BLaER1 (cell line): Measurements from ENCODE around the gene PFDN5.

Experiments used
- H3K27ac ChIP-seq: shearing (Covaris generic); formaldehyde crosslinking; 2 replicates; pipeline ENCODE4 v1.8.1; 2022
- H3K27me3 ChIP-seq: shearing (Covaris generic); formaldehyde crosslinking; 2 replicates; pipeline ENCODE4 v1.8.1; 2022
- H3K36me3 ChIP-seq: shearing (Covaris generic); formaldehyde crosslinking; 2 replicates; pipeline ENCODE4 v1.8.1; 2022
- H3K4me1 ChIP-seq: shearing (Covaris generic); formaldehyde crosslinking; 2 replicates; pipeline ENCODE4 v1.8.1; 2022
- H3K4me2 ChIP-seq: shearing (Covaris generic); formaldehyde crosslinking; 2 replicates; pipeline ENCODE4 v1.8.1; 2022
- H3K4me3 ChIP-seq: shearing (Covaris generic); formaldehyde crosslinking; 2 replicates; pipeline ENCODE4 v1.8.1; 2022
- H3K9ac ChIP-seq: shearing (Covaris generic); formaldehyde crosslinking; 2 replicates; pipeline ENCODE4 v1.8.1; 2022
- H3K9me3 ChIP-seq: shearing (Covaris generic); formaldehyde crosslinking; 2 replicates; pipeline ENCODE4 v1.8.1; 2022
- H4K20me1 ChIP-seq: shearing (Covaris generic); formaldehyde crosslinking; 2 replicates; pipeline ENCODE4 v1.8.1; 2022
- Cebpa-rat ChIP-seq: shearing (Covaris generic); IDR thresholded peaks from 2 replicates; pipeline ENCODE4 v1.8.1; 2022

Gene PFDN5

GRCh38 chr12:53300187-53300586 is 4.8 kb downstream of the PFDN5 start:
- Histone ChIP-seq H3K4me3 (peak overlapping the region; percentile 85), H3K36me3 (peaks cover 55% of the 10 kb centered on the region), H3K4me1 (peaks cover 57% of the 10 kb centered on the region), H3K4me2 (peak overlapping the region; percentile 91), H3K9ac (peak overlapping the region; percentile 83), H3K9me3 (no peaks in the 10 kb centered on the region), H3K27ac (peak overlapping the region; percentile 50; the same call in 1 of the 2 replicates), H4K20me1 (peaks cover 4% of the 10 kb centered on the region; the same call in 1 of the 2 replicates), H3K27me3 (no peaks in the 10 kb centered on the region)
- no peak for TF ChIP-seq Cebpa-rat

GRCh38 chr12:53302903-53303302 is 7.6 kb downstream of the PFDN5 start:
- H3K9ac ChIP-seq = no peak overlapping the region
- H3K9me3 ChIP-seq = no peaks in the 10 kb centered on the region
- H4K20me1 ChIP-seq = peaks cover 4% of the 10 kb centered on the region; the same call in 1 of the 2 replicates
- H3K27ac ChIP-seq = no peak overlapping the region
- H3K4me2 ChIP-seq = no peak overlapping the region
- H3K4me1 ChIP-seq = peaks cover 41% of the 10 kb centered on the region
- H3K27me3 ChIP-seq = no peaks in the 10 kb centered on the region
- peaks cover 71% of the 10 kb centered on the region for H3K36me3 ChIP-seq
- TF ChIP-seq Cebpa-rat = no peak
- H3K4me3 ChIP-seq = no peak overlapping the region

GRCh38 chr12:53306826-53307225 is 11.5 kb downstream of the PFDN5 start:
- Histone ChIP-seq H3K4me2 (no peak overlapping the region), H3K27ac (no peak overlapping the region), H3K36me3 (peaks cover 92% of the 10 kb centered on the region), H4K20me1 (no peaks in the 10 kb centered on the region; the same call in 1 of the 2 replicates), H3K4me1 (peaks cover 13% of the 10 kb centered on the region; the same call in 1 of the 2 replicates), H3K9me3 (no peaks in the 10 kb centered on the region), H3K4me3 (no peak overlapping the region), H3K27me3 (no peaks in the 10 kb centered on the region), H3K9ac (no peak overlapping the region)
- no peak for TF ChIP-seq Cebpa-rat

- no peaks in the 10 kb centered on the region for H3K27me3 ChIP-seq
Observed at GRCh38 chr12:53308276-53308675, 12.9 kb downstream of the PFDN5 start.

GRCh38 chr12:53313996-53314395 is 18.7 kb downstream of the PFDN5 start:
- Histone ChIP-seq H4K20me1 (no peaks in the 10 kb centered on the region), H3K9me3 (no peaks in the 10 kb centered on the region), H3K9ac (no peak overlapping the region), H3K4me2 (no peak overlapping the region), H3K36me3 (peaks cover 91% of the 10 kb centered on the region), H3K27ac (no peak overlapping the region), H3K4me3 (no peak overlapping the region), H3K27me3 (no peaks in the 10 kb centered on the region), H3K4me1 (no peaks in the 10 kb centered on the region)
- TF ChIP-seq Cebpa-rat = no peak

More at GRCh38 chr12:53308276-53308675, 12.9 kb downstream of the PFDN5 start:
- Histone ChIP-seq H3K9me3 (no peaks in the 10 kb centered on the region), H3K4me3 (no peak overlapping the region), H3K36me3 (peaks cover 87% of the 10 kb centered on the region), H4K20me1 (no peaks in the 10 kb centered on the region; the same call in 1 of the 2 replicates), H3K27ac (no peak overlapping the region), H3K4me2 (no peak overlapping the region), H3K4me1 (no peaks in the 10 kb centered on the region), H3K9ac (0 out of 2 replicates have a peak overlapping the region, but pooled peaks have one; percentile 1)
- no peak for TF ChIP-seq Cebpa-rat

- peak overlapping the region; percentile 88 for H3K27ac ChIP-seq
- H4K20me1 ChIP-seq = no peaks in the 10 kb centered on the region; the same call in 1 of the 2 replicates
- H3K9me3 ChIP-seq = no peaks in the 10 kb centered on the region
- peaks cover 37% of the 10 kb centered on the region for H3K4me1 ChIP-seq
- H3K4me3 ChIP-seq = peak overlapping the region; percentile 76
- H3K27me3 ChIP-seq = peaks cover 1% of the 10 kb centered on the region; the same call in 1 of the 2 replicates
- peaks cover 44% of the 10 kb centered on the region for H3K36me3 ChIP-seq
- H3K9ac ChIP-seq = peak overlapping the region; percentile 86
- TF ChIP-seq Cebpa-rat = no peak
- H3K4me2 ChIP-seq = peak overlapping the region; percentile 94
Observed at GRCh38 chr12:53320352-53321195, 25.2 kb downstream of the PFDN5 start.

- Histone ChIP-seq H3K4me2 (peak overlapping the region; percentile 97), H3K27me3 (peaks cover 19% of the 10 kb centered on the region; the same call in 1 of the 2 replicates), H3K9me3 (no peaks in the 10 kb centered on the region), H4K20me1 (no peaks in the 10 kb centered on the region; the same call in 1 of the 2 replicates), H3K36me3 (peaks cover 11% of the 10 kb centered on the region), H3K4me1 (peaks cover 45% of the 10 kb centered on the region), H3K4me3 (peak overlapping the region; percentile 77), H3K9ac (peak overlapping the region; percentile 85), H3K27ac (peak overlapping the region; percentile 82)
- no peak for TF ChIP-seq Cebpa-rat
Observed at GRCh38 chr12:53324113-53324778, 28.9 kb downstream of the PFDN5 start.

GRCh38 chr12:53324779-53325510 is 29.6 kb downstream of the PFDN5 start:
- no peaks in the 10 kb centered on the region; the same call in 1 of the 2 replicates for H4K20me1 ChIP-seq
- H3K27ac ChIP-seq = peak overlapping the region; percentile 82
- H3K9me3 ChIP-seq = no peaks in the 10 kb centered on the region
- peak overlapping the region; percentile 97 for H3K4me2 ChIP-seq
- H3K4me1 ChIP-seq = peaks cover 44% of the 10 kb centered on the region
- H3K36me3 ChIP-seq = peaks cover 4% of the 10 kb centered on the region
- peak overlapping the region; percentile 77 for H3K4me3 ChIP-seq
- peak overlapping the region; percentile 85 for H3K9ac ChIP-seq
- H3K27me3 ChIP-seq = peaks cover 19% of the 10 kb centered on the region; the same call in 1 of the 2 replicates
- no peak for TF ChIP-seq Cebpa-rat

- Histone ChIP-seq H3K9ac (peak overlapping the region; percentile 85), H3K4me2 (peak overlapping the region; percentile 97), H3K27ac (peak overlapping the region; percentile 82), H4K20me1 (no peaks in the 10 kb centered on the region; the same call in 1 of the 2 replicates), H3K9me3 (no peaks in the 10 kb centered on the region), H3K27me3 (peaks cover 19% of the 10 kb centered on the region; the same call in 1 of the 2 replicates), H3K4me3 (peak overlapping the region; percentile 77), H3K36me3 (no peaks in the 10 kb centered on the region), H3K4me1 (peaks cover 38% of the 10 kb centered on the region)
- no peak for TF ChIP-seq Cebpa-rat
Observed at GRCh38 chr12:53325511-53326061, 30.2 kb downstream of the PFDN5 start.
